HG03045 (cell line): ENCODE data around the gene WNT11.
"Not testable (repeated sequence)": the region's sequence is repeated elsewhere in the genome, so short reads cannot be mapped to it uniquely, and the experiment has no call there.

Experiments
- ATAC-seq: cut with Tn5 transposase; IDR thresholded peaks from one replicate; pipeline ENCODE4 v1.9.1; 2021; ENCODE audit warnings: mild to moderate bottlenecking, moderate library complexity; ENCODE audit not compliant: unreplicated experiment

WNT11 gene

DNA sequence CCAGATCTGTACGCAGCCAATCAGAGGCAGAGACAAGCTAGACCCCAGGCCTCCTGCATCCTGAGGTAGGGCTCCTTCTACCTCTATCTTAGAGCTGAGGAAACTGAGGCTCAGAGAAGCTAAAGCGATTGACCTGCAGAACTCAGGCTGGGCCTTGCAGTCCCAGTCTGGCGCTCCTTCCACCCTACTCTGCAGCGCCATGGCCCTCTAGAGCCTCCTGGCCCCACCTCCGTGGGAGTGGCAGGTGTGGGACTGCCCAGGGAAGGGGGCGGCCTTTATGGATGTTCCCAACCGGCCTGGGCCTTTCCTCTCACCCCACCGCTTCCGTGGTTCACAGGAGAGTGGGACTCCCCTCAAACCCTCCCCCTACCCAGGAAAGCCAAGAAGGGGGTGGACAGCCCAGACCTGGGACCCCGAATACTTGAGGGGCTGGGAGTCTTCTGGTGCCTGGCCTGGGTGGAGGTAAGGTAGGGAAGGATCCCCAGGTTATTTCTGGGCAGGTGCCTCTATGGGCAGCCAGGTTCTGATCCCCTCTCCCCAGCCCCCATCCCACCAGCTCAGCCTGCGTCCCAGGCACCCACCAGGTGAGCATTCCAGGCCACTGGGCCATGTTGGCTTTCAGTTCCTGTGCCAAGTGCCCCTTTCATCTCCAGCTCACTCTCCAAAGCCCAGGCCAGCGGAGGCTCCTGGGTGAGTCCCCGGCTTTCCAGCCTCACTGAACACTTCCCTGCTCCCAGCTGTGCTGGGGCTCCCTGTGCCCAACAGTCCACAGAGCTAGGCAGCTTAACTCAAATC, 3.0 kb downstream of the WNT11 start:
- no peak for ATAC-seq

DNA sequence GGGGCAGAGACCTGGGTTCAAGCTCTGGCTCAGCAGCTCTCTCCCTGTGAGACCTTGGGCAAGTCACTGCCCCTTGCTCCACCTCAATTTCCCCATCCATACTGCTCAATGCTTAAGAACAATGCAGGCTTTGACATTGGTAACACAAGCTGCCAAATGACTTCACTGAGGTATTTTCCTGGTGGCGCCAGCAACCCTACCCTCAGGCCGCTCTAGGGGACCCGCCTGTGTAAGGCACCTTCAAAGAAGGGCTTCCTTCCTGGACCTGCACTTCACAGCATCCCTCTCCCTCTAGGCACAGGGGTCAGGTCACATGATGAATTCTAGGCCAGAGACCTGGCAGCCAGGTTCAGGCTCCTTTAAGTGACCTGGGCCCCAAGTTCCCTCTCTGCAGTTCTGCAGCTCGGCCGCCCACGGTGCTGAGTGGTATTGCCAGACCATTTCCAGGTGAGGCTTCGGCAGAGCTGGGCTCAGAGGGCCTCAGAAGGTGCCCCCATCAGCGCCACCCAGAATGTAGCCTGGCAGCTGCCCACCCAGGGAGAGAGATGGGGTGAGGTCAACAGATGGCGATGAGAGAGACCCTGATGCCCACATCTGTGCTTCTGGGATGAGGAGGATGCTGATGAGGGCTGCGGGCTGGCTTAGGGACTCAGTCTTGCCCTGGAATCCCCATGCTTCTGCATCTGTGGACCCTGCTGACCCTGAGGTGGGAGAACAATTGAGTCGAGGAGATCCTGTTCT, 4.5 kb downstream of the WNT11 start:
- no peak for ATAC-seq

DNA sequence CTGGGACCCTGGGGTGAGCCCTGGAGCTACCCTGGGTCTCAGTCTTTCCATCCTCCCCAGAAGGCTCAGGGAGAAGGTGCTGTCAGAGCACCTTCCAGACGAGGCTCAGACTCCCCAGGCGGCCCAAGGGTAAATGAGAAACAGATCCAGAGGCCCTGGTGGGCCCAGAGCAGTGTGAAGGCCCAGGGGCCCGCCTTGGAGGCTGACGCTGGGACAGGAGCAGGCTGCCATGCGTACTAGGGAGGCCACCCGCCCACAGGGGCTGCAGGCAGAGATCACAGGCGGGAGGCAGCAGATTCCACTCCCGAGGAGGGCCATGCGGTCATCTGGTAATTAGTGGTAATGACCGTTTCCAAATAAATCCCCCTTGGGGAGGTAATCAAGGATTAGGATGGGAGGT, 5.2 kb downstream of the WNT11 start:
- ATAC-seq = no peak

DNA sequence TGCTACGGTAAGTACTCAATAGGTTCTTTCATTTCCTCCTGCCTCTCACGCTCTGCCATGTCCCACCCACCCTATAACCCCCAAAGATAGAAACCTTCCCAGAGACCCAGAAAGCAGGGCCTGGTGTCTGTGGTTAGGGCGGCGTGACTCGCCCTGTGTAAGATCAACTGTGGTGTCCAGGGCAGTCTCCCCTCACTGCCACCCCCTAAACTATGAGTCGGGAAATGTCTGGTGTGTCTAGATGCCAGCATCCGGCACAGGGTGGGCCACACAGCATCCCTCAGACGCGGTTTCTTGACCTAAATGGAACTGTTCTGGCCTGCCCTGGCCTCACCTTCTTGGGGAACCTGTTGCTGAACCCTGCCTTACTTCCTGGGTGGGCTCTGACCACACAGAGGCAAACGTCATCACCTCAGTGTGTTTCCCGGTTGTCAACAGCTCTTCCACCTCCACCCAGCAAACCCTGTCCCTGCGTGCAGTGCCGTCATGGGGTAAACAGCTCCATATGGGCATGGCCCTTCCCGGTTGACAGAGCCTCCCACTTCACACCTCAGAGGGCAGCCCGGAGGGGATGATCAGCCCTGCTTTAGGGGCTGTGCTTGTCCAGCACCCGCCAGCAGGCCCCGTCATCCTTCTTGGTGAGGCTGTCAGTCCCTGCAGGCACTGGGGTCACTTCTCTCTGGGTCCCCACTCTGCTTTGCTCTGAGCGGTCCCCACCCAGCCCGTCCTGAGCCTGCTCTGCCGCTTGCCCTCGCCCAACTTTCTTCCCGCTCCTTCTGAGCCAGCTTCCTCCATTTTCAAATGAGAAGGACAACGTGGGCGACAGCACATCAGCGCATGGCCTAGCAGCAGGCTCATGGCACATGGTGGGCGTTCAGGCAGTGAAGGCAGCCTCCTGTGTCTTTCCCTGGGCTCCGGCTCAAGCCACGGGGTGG, 6.0 kb downstream of the WNT11 start:
- ATAC-seq = no peak

DNA sequence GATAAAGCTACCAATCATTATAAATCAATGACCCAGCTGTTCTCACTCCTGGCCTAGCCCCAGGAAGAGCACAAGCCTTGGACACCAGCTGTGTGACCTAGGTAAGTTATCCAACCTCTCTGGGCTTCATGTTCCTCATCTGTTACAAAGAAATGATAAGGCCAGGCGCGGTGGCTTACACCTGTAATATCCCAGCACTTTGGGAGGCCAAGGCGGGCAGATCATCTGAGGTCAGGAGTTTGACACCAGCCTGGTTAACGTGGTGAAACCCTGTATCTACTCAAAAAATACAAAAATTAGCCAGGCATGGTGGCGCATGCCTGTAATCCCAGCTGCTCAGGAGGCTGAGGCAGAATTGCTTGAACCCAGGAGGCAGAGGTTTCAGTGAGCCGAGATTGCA, 7.6 kb downstream of the WNT11 start:
- ATAC-seq = not testable (repeated sequence)

DNA sequence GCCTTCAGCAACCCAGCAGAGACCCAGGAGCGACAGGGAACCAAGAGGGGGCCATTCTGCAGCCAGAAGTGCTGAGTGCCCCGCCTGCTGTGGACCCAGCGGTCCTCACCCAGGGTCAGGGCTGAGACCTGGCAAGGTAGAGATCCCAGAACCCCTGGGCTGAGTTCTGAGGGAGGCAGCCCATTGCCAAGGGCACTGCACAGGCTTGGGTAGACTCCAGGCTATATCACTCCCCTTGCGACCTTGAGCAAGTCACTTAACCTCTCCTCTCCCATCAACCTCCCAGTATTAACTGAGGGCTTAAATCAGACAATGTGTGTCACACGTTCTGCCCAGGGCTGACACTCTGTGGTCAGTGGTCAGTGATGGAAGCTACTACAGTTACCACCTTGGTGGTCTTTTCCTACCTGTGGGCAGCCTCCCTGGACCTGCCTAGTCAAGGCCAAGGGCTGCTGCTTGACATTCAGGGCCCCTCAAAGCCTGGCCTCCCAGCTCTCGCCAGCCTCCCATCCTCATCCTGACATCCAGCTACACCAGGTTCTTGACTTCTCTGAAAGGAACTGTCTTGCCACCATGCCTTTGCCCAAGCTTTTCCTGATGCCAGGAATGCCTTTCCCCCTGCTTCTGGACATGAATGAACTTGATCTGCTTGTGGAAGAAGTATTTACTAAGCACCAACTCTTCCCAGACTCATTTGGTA, 8.2 kb downstream of the WNT11 start:
- ATAC-seq = no peak

DNA sequence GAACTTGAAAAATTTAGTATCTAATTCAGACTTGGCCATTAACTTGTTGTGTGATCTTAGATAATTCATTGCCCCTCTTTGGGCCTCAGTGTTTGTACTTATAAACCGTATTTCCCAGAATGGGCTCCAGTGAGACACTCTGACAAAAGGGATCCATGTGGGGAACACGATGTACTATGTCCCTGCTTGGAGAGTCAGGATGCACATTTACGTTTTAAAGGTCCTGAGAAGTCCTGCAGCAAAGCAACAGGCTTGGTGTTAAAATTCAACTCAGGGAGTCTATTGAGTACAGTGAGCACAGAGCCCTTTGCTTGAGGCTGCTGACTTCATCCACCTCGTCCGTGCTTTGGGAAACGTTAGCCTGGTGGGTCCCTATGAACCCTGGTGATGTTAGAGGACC, 9.0 kb downstream of the WNT11 start:
- ATAC-seq = no peak

DNA sequence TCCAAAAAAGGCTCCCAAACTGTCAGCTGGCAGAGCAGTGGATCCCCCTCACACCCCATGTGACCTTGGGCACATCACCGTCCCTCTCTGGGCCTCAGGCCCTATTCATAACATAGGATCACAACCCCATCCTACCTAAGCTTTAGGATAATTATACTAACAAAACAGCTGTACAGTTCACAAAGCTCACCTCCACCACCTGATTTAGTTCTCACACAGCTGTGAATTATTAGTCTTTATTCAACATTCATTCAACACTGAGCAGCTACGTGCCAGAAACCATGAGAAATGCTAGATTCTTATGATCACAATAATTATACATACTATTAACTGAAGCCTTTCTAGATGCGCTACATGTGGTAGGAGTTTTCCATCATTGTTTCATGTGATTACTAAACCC, 9.5 kb downstream of the WNT11 start:
- ATAC-seq = no peak

DNA sequence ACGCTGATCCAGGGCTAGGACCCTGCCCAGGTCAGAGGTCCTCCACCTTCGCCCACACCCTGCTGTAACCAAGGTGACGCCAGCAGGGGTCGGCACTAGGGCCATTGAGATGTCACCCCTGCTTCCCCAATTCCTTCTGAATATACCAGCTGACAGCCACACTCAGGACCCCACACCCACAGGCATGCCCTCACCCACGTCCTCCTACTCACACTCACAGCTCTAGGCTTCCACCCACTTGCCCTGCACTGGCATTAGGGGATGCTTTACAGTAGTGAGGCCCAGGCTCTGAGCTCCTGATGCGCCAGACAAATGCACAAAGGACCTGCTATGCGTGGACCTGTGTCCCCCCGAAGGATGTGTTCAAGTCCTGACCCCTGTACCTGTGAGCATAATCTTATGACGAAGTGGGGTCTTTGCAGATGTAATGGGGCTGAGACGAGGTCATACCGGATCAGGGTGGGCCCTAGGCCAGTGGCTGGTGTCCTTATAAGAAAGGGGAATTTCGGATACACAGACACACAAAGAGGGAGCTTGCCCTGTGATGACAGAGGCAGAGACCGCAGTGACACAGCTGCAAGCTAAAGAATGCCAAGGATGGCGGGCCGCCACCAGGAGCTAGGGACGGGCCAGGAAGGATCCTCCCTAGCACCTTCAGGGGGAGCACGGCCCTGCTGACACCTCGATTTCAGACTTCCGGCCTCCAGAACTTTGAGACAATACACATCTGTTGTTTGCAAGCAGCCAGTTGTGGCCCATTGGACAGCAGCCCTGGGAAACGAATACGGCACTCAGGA, 11.2 kb downstream of the WNT11 start:
- no peak for ATAC-seq

DNA sequence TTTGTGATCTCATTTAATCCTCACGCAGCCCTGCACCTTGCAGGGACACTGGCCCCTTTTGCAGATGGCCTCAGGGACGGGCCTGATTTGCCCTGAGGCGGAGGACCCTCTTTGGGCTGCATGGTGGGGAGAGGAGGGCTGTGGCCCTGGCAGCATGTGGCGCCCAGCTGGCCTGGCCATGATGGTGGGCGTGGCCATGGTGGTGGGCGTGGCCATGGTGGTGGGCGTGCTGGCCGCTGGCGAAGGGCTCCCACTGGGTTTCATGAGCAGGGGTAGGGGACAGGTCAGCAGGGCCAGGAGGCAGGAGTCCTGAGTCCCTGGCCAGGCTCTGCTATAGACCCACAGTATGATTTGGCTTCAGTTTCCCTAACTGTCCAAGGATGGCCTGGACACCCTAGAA, 13.1 kb downstream of the WNT11 start:
- ATAC-seq = no peak

DNA sequence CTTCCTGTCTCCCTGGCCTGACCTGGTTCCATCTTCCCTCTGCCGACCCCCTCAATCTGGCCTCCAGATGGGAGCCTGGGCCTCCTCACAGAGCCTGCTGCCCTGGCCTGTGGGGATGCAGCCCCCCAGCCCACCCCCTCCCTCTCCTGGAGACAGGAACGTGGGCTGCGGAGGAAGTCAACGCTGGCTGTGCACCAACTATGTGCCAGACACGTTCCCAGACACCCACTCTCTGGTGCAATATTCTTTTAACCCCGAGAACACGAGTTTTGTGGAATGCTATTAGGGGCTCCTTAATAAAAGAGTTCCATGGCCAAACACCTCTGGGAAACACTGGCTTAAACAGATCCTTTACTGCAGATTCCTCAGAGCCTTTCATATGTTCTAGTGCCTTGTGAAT, 15.9 kb downstream of the WNT11 start:
- no peak for ATAC-seq

DNA sequence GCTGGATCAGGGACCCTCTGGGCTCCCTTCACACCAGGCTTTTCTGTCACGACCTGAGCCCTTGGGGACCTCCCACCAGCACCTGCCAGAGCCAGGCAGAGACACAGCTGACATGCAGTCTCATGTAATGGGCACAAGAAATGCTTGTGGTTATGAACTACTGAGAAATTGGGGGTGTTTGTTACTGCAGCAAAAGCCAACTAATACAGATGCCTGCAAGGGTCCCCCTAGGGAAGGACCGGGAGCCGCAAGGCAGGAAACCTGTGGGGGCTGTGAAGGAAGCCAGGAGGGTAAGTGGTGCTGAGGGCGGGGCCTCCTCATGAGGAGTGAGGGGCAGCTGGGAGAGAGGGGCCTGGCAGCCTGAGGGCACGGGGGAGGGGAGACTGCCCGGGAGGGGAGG, 16.6 kb downstream of the WNT11 start:
- ATAC-seq = no peak

DNA sequence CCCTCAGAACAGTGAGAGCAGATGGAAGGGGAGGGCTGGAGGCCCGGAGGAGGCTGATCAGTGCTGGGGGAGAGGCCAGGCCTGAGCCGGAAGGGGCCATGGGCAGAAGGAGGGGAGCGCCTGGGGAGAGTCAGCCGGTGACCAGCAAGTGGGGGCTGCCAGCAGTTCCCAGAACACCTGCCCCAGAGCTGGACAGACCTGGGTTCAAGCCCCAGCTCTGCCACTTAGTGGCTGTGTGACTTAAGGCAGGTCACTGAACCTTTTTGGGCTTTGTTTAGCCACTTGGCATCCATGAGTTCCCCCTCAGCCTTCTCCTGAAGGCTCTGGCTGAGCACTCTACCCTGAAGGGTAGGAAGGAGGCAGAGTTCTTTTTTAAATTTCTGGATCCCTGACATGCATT, 17.4 kb downstream of the WNT11 start:
- ATAC-seq = no peak

DNA sequence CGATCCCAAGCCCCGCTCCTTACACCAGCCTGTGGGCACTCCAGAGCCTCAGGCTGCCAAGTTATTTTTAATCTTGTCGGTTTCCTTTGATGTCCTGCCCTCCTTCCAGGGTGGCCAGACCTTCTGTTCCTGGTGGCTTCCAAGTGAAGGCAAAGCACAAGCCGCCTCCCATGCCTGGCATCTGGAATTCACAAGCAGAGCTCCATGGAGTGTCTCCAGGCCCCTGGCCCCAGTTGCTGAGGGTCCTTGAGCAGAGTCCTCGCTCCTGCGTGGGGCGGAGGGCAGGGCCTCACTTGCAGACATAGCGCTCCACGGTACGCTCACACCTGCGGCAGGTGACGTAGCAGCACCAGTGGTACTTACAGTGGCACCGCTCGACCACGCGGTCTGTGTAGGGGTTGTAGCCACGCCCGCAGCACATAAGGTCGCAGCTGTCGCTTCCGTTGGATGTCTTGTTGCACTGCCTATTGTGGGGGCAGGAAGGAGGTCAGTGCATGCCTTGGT, 19.5 kb downstream of the WNT11 start:
- ATAC-seq = no peak

DNA sequence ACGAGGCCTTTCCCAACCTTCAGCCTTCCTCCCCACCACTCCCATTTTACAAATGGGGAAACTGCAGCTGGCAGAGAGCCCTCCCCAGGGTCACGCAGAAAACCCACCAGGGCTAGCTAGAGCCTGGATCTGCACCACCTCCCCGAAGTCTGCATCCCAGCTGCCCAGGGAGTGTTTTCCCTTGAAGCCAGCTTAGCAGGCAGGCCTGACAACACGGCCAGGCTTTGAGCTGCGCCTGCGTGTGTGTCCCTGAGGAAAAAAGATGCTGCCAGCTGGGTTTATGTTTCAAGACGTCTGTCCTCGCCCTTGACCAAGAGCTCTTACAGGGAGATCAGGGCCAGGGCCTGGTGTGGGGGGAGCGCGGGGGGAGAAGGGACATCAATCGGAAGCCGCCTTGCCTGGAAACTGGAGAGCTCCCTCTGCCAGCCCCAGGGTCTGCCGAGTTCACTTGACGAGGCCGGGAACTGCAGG, 20.3 kb downstream of the WNT11 start:
- ATAC-seq = no peak

DNA sequence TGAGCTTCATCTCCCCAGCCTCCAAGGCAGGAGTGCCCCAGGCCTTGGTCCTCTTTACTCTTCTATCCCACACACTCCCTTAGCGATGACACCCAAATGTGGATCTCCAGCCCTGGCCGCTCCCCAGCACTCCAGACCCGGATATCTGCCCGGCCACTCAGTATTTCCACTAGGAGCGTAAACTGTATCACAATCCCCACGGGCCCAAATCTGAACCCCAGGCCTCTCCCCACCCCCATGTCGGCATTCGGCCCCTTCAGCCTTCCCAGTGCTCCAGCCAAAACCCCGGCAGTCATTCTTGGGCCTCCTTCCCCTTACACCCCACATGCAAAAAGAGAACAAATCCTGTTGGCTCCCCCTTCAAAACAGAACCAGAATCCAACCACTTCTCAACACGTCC, 20.8 kb downstream of the WNT11 start:
- ATAC-seq = no peak

DNA sequence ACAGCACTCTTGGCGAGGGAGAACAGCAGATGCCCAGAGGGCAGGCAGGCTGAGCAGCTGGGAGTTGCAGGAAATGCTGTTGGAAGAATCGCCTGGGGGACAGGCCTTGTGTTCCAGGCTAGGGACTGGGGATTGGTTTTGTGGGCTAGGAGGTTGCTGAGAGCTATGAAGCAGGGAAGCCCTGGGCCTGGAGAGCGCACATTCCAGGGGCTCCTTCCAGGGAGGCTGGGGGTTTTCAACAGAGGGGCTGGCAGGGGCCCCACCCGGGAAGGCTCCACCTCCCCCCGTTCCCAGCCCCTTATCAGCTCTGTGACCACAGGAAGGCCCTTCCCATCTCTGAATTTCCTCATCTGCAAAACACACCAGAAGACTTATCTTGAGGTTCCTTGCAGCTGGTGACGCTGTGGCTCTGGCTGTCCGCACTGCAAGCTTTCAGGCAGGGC, 21.7 kb downstream of the WNT11 start:
- no peak for ATAC-seq

DNA sequence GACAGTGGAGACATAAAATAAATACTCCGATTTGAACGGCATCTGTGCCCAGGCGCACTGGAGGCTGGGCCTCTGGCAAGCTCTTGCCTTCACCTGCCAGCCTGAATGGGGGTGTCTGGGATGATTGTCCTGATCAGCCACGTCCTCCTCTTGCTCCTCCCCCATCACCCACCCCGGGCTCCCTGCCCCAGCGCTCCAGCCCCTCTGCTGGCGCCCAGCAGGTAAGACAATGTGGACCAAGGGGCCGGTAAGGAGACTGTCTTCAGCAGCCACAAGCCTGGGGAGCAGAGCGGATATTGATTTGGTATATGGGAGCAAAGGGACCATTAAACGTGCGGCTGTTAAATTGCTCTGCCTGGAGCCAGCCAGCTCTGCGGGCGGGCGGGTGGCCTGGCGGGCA, 24.9 kb downstream of the WNT11 start:
- ATAC-seq = no peak

DNA sequence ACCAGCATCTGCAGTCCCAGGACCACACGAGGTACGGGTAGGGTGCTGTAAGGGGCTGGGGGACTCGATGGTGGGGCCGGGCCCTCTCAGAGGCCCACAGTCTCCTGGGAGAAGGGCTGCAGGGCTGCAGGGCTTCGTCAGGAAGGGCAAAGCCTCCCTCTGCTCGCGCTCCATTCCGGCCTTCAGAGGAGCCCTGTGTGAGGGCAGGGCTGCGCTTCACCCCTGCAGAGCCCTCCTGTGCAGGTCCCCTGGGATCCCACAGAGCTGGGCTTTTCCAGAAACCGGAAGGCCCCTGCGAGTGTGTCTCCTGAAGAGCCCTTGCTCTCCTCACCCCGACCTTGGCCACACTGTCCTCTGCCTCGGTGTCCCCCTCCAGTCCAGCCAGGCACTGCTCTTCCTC, 27.2 kb downstream of the WNT11 start:
- ATAC-seq = no peak

DNA sequence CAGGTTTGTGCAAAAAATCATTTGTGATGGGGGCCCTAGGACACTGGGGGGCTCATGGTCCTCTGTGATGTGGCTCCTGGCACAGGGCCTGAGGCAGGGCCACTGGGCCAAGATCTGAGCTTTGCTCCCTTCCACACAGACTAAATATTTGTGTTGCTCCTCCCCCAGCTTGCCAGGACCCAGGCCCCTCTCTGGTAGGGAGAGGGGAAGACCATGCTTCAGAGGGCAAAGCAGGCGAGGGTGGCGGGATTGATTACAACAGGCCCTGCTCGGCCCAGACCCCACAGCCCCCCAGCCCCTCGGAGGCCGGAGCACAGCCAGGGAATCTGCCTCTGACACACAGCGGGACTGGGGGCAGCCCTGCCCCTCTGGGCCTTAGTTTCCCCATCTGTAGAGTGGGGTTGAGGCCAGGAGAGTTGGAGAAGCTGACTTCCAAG, 29.0 kb downstream of the WNT11 start:
- ATAC-seq = no peak
